Tibial artery (tissue), 4 donors: ENCODE data around the gene RFLNA.

Experiments
- DNase-seq, 2 donors: peaks; one replicate each; pipeline ENCODE4 v3.0.0-alpha.2; 2019
- H3K27ac ChIP-seq, 2 donors: fragments of 200-600 bp; sonication (generic) in 1 of 2; 1 replicate in 1 of 2; 2 replicates in 1 of 2; pipeline ENCODE4 v1.5.1; 2018 to 2019; ENCODE audit warnings: mild to moderate bottlenecking in 1 of 2
- H3K27me3 ChIP-seq, 2 donors: fragments of 200-600 bp; sonication (generic) in 1 of 2; one replicate each; pipeline versions ENCODE4 v1.5.1 to v1.6.0; 2016 to 2019
- H3K36me3 ChIP-seq, 3 donors: fragments of 200-600 bp; sonication (generic) in 2 of 3; one replicate each; pipeline ENCODE4 v1.5.1; 2016 to 2019; ENCODE audit warnings: mild to moderate bottlenecking in 2 of 3
- H3K4me1 ChIP-seq, 4 donors: fragments of 200-600 bp; sonication (generic) in 2 of 4; 1 replicate in 3 of 4; 2 replicates in 1 of 4; pipeline ENCODE4 v1.5.1; 2016 to 2019
- H3K4me3 ChIP-seq, 2 donors: fragments of 200-600 bp; sonication (generic) in 1 of 2; 1 replicate in 1 of 2; 2 replicates in 1 of 2; pipeline ENCODE4 v1.5.1; 2018 to 2019; ENCODE audit warnings: mild to moderate bottlenecking in 2 of 2
- H3K9me3 ChIP-seq, 3 donors: fragments of 200-600 bp; sonication (generic) in 1 of 3; one replicate each; pipeline ENCODE4 v1.5.1; 2016 to 2019
- CTCF ChIP-seq, 2 experiments: fragments of 200-600 bp in 1 of 2; fragments of 450-650 bp in 1 of 2; IDR thresholded peaks; one replicate each; pipeline ENCODE4 v1.5.1; 2017 to 2019; ENCODE audit warnings: antibody characterized with exemption in 2 of 2, mild to moderate bottlenecking in 1 of 2, moderate library complexity in 1 of 2
- intact Hi-C: fragments of 100-400 bp; cut with DNase I; formaldehyde crosslinking; loops from one replicate; pipeline ENCODE4 v1.15.0; 2023; ENCODE audit warnings: low total_unique reads

Gene RFLNA

GRCh38 chr12:124337622-124338021 is 42.7 kb downstream of the RFLNA start:
- no peaks in the 10 kb centered on the region for H3K9me3 ChIP-seq
- peaks cover 45 to 100% (median 82%) of the 10 kb centered on the region in 3 donors for H3K36me3 ChIP-seq
- H3K27ac ChIP-seq: no peak overlapping the region
- intact Hi-C loops: no loop called here
- H3K4me3 ChIP-seq: no peak overlapping the region
- DNase-seq: no peak
- H3K4me1 ChIP-seq: no peaks in the 10 kb centered on the region
- TF ChIP-seq CTCF (IDR thresholded peaks at IDR 0.05): no peak
- H3K27me3 ChIP-seq: no peaks in the 10 kb centered on the region

GRCh38 chr12:124338448-124338847 is 43.6 kb downstream of the RFLNA start:
- Histone ChIP-seq H3K4me3 (no peak overlapping the region), H3K27me3 (no peaks in the 10 kb centered on the region), H3K36me3 (peaks cover 48 to 100% (median 82%) of the 10 kb centered on the region in 3 donors), H3K4me1 (no peaks in the 10 kb centered on the region), H3K27ac (no peak overlapping the region), H3K9me3 (no peaks in the 10 kb centered on the region)
- DNase-seq: no peak
- intact Hi-C loops: no loop called here
- no peak for TF ChIP-seq CTCF (IDR thresholded peaks at IDR 0.05)

GRCh38 chr12:124338876-124339603 is 44.1 kb downstream of the RFLNA start:
- Histone ChIP-seq H3K27me3 (no peaks in the 10 kb centered on the region), H3K9me3 (no peaks in the 10 kb centered on the region), H3K4me3 (no peak overlapping the region), H3K36me3 (peaks cover 54 to 100% (median 82%) of the 10 kb centered on the region in 3 donors), H3K27ac (no peak overlapping the region), H3K4me1 (no peaks in the 10 kb centered on the region)
- DNase-seq: no peak
- no peak for TF ChIP-seq CTCF (IDR thresholded peaks at IDR 0.05)
- intact Hi-C loops: no loop called here

GRCh38 chr12:124340080-124340900 is 45.4 kb downstream of the RFLNA start:
- intact Hi-C loops: no loop called here
- no peak for TF ChIP-seq CTCF (IDR thresholded peaks at IDR 0.05)
- no peak overlapping the region for H3K27ac ChIP-seq
- no peaks in the 10 kb centered on the region for H3K9me3 ChIP-seq
- H3K4me3 ChIP-seq: no peak overlapping the region
- H3K36me3 ChIP-seq: peaks cover 53 to 100% (median 82%) of the 10 kb centered on the region in 3 donors
- H3K4me1 ChIP-seq: no peaks in the 10 kb centered on the region
- no peak for DNase-seq
- H3K27me3 ChIP-seq: no peaks in the 10 kb centered on the region

GRCh38 chr12:124341645-124342069 is 46.8 kb downstream of the RFLNA start:
- peaks cover 53 to 100% (median 82%) of the 10 kb centered on the region in 3 donors for H3K36me3 ChIP-seq
- H3K27ac ChIP-seq: no peak overlapping the region
- intact Hi-C loops: no loop called here
- no peaks in the 10 kb centered on the region for H3K27me3 ChIP-seq
- H3K9me3 ChIP-seq: no peaks in the 10 kb centered on the region
- H3K4me3 ChIP-seq: no peak overlapping the region
- DNase-seq: no peak
- no peaks in the 10 kb centered on the region for H3K4me1 ChIP-seq
- no peak for TF ChIP-seq CTCF (IDR thresholded peaks at IDR 0.05)
